ENCODE data around the gene SH3BP2.

Gene SH3BP2

DNA sequence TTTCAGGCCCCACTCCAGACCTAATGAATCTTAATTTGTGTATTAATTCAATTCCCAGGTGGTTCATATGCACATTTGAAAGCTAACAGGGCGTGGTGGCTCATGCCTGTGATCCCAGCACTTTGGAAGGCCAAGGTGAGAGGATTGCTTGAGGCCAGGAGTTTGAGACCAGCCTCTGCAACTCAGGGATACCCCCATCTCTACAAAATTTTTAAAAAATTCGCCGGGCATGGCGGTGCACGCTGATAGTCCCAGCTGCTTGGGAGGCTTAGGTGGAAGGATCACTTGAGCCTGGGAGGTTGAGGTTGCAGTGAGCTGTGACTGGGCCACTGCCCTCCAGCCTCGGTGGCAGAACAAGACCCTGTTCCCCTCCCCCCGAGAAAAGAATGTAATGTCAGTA is 82.0 kb downstream of the SH3BP2 start:
- Histone ChIP-seq H3K27me3 (ENCODE audit: control insufficient read depth, low read length) (no peaks in the 10 kb centered on the region), H3K27ac (ENCODE audit: low read depth, low read length) (no peak overlapping the region), H3K9me2 (replicated peaks; ENCODE audit: control insufficient read depth, low read length) (no peaks in the 10 kb centered on the region), H3K9me3 (ENCODE audit: control insufficient read depth, insufficient read depth, low read length) (no peaks in the 10 kb centered on the region), H3K79me2 (ENCODE audit: control insufficient read depth, low read length) (peaks cover 14% of the 10 kb centered on the region), H3F3A (ENCODE audit: control insufficient read depth, insufficient read depth) (no peaks in the 10 kb centered on the region), H3K4me1 (ENCODE audit: control insufficient read depth, low read length) (peaks cover 12% of the 10 kb centered on the region), H4K20me1 (ENCODE audit: control insufficient read depth, insufficient read depth, low read depth, low read length) (no peaks in the 10 kb centered on the region), H3K4me2 (ENCODE audit: low read length) (no peak overlapping the region), H3K36me3 (ENCODE audit: control insufficient read depth, low read length) (no peaks in the 10 kb centered on the region), H3K4me3 (ENCODE audit: low read length) (no peak overlapping the region)
- TF ChIP-seq EZH2phosphoT487 (IDR thresholded peaks at IDR 0.05; ENCODE audit: borderline replicate concordance, low read length) = no peak
- TF ChIP-seq, protein P1, sequence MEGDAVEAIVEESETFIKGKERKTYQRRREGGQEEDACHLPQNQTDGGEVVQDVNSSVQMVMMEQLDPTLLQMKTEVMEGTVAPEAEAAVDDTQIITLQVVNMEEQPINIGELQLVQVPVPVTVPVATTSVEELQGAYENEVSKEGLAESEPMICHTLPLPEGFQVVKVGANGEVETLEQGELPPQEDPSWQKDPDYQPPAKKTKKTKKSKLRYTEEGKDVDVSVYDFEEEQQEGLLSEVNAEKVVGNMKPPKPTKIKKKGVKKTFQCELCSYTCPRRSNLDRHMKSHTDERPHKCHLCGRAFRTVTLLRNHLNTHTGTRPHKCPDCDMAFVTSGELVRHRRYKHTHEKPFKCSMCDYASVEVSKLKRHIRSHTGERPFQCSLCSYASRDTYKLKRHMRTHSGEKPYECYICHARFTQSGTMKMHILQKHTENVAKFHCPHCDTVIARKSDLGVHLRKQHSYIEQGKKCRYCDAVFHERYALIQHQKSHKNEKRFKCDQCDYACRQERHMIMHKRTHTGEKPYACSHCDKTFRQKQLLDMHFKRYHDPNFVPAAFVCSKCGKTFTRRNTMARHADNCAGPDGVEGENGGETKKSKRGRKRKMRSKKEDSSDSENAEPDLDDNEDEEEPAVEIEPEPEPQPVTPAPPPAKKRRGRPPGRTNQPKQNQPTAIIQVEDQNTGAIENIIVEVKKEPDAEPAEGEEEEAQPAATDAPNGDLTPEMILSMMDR (IDR thresholded peaks at IDR 0.05; ENCODE audit: low read depth, low read length, poor library complexity, severe bottlenecking) = no peak

DNA sequence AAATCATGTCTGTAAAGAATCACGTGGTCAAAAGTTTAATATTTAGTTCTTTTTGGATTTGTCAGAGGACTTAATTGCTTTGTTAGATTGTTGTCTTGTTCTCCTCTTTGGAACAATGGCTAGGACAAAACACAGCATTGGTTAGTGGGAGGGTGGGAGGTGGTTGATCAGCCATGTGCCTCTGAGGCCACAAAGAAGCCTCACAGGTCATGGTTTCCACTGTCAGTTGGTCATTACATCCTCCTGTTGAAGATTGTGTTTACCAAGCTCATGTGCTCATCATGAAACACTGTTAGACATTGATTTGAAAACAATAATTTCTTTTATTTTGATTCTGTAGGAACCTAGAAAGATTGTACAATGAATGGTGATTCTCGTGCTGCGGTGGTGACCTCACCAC is 82.7 kb downstream of the SH3BP2 start:
- H3K36me3 ChIP-seq (ENCODE audit: control insufficient read depth, low read length) = no peaks in the 10 kb centered on the region
- H3K4me2 ChIP-seq (ENCODE audit: low read length) = no peak overlapping the region
- peaks cover 14% of the 10 kb centered on the region for H3K79me2 ChIP-seq (ENCODE audit: control insufficient read depth, low read length)
- H3K9me3 ChIP-seq (ENCODE audit: control insufficient read depth, insufficient read depth, low read length) = no peaks in the 10 kb centered on the region
- peaks cover 12% of the 10 kb centered on the region for H3K4me1 ChIP-seq (ENCODE audit: control insufficient read depth, low read length)
- no peak overlapping the region for H3K4me3 ChIP-seq (ENCODE audit: low read length)
- TF ChIP-seq, protein P1 (IDR thresholded peaks at IDR 0.05; ENCODE audit: low read depth, low read length, poor library complexity, severe bottlenecking) = no peak
- no peak for TF ChIP-seq EZH2phosphoT487 (IDR thresholded peaks at IDR 0.05; ENCODE audit: borderline replicate concordance, low read length)
- no peaks in the 10 kb centered on the region for H4K20me1 ChIP-seq (ENCODE audit: control insufficient read depth, insufficient read depth, low read depth, low read length)
- no peaks in the 10 kb centered on the region for H3K9me2 ChIP-seq (replicated peaks; ENCODE audit: control insufficient read depth, low read length)
- no peaks in the 10 kb centered on the region for H3K27me3 ChIP-seq (ENCODE audit: control insufficient read depth, low read length)
- no peak overlapping the region for H3K27ac ChIP-seq (ENCODE audit: low read depth, low read length)
- H3F3A ChIP-seq (ENCODE audit: control insufficient read depth, insufficient read depth) = no peaks in the 10 kb centered on the region

DNA sequence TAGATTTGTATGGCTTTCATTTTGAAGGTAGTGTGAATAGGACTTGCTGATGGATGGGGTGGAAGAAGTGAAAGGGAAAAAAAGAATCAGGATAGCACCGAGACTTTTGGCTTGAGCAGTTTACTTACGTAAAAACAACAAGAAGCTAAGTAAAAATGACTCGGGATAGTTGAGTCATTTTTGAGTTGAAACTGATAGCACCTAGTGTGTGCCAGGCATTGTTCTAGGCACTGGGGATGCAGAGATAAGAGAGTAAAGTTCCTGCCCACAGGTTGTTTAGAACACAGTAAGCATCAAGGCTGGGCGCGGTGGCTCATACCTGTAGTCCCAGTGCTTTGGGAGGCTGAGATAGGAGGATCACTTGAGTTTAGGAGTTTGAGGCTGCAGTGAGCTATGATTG is 85.5 kb downstream of the SH3BP2 start:
- Histone ChIP-seq H3F3A (ENCODE audit: control insufficient read depth, insufficient read depth) (no peaks in the 10 kb centered on the region; the same call in 1 of the 2 replicates), H3K4me2 (ENCODE audit: low read length) (no peak overlapping the region), H3K36me3 (ENCODE audit: control insufficient read depth, low read length) (peaks cover 8% of the 10 kb centered on the region; the same call in 1 of the 2 replicates), H3K27me3 (ENCODE audit: control insufficient read depth, low read length) (no peaks in the 10 kb centered on the region), H3K9me2 (replicated peaks; ENCODE audit: control insufficient read depth, low read length) (no peaks in the 10 kb centered on the region), H3K79me2 (ENCODE audit: control insufficient read depth, low read length) (peaks cover 6% of the 10 kb centered on the region), H3K27ac (ENCODE audit: low read depth, low read length) (no peak overlapping the region), H4K20me1 (ENCODE audit: control insufficient read depth, insufficient read depth, low read depth, low read length) (no peaks in the 10 kb centered on the region), H3K4me1 (ENCODE audit: control insufficient read depth, low read length) (no peaks in the 10 kb centered on the region), H3K9me3 (ENCODE audit: control insufficient read depth, insufficient read depth, low read length) (no peaks in the 10 kb centered on the region), H3K4me3 (ENCODE audit: low read length) (no peak overlapping the region)
- TF ChIP-seq, protein P1 (IDR thresholded peaks at IDR 0.05; ENCODE audit: low read depth, low read length, poor library complexity, severe bottlenecking) = no peak
- no peak for TF ChIP-seq EZH2phosphoT487 (IDR thresholded peaks at IDR 0.05; ENCODE audit: borderline replicate concordance, low read length)

All from DOHH2 (cell line).